GM12878 (cell line): Measurements from ENCODE around the gene PHF14. TPM values are rescaled to one million over a fixed set of nuclear protein-coding genes. Genes with fewer than 3 reads are reported as not detected.

ENCODE experiments used
- ATAC-seq: fragments of 200-7000 bp; cut with Tn5 transposase; 3 replicates; pipeline ENCODE4 v1.9.1; 2020; ENCODE audit warnings: mild to moderate bottlenecking, moderate library complexity
- BruUV-seq: library from RNA; stranded (reverse); fragments of 400-500 nt; replicated peaks from 2 replicates; lab custom pipeline; 2021; lab: Mats Ljungman, UMichigan
- CTCF ChIA-PET: fragments of 300-600 bp; sonication (Branson Sonifier 250); formaldehyde crosslinking; extraction: SDS; loops from one replicate; lab custom pipeline; 2021; ENCODE audit warnings: inconsistent platforms; lab: Yijun Ruan, JAX
- POLR2A ChIA-PET: fragments of 350-600 bp; formaldehyde crosslinking; extraction: SDS; loops from one replicate; lab custom pipeline; 2021; ENCODE audit warnings: inconsistent platforms; lab: Charles Lee
- RAD21 ChIA-PET: fragments of 300-600 bp; sonication (Branson Sonifier 250); formaldehyde crosslinking; loops from one replicate; lab custom pipeline; 2023; ENCODE audit warnings: antibody characterized with exemption; ENCODE audit not compliant: unreplicated experiment; lab: Charles Lee
- SMC1A ChIA-PET: fragments of 300-600 bp; sonication (Branson Sonifier 250); formaldehyde crosslinking; loops from one replicate; lab custom pipeline; 2023; ENCODE audit not compliant: unreplicated experiment, uncharacterized antibody; lab: Charles Lee
- DNase-seq: peaks from one replicate; pipeline ENCODE4 v3.0.0-alpha.2; 2011; ENCODE audit warnings: low read depth, low spot score
- FAIRE-seq: peaks from 3 replicates; lab custom pipeline; 2011; peaks lifted over from hg19 to GRCh38; lab: Jason Lieb, UNC
- H2AFZ ChIP-seq: 2 replicates; pipeline ENCODE4 v1.6.0; 2011; ENCODE audit warnings: low read depth, low read length, control low read depth; ENCODE audit not compliant: control insufficient read depth
- H3K27ac ChIP-seq: 2 replicates; pipeline ENCODE4 v1.5.1; 2011; ENCODE audit warnings: control low read depth; ENCODE audit not compliant: control insufficient read depth, insufficient read depth
- H3K27me3 ChIP-seq, 2 experiments: replicated peaks in 1 of 2; 2 replicates each; pipeline versions ENCODE4 v1.6.0 to v1.6.1; 2011; ENCODE audit warnings: low read length in 1 of 2; ENCODE audit not compliant: control insufficient read depth in 2 of 2, insufficient read depth in 2 of 2
- H3K36me3 ChIP-seq, 2 experiments: 2 replicates each; pipeline ENCODE4 v1.5.1; 2011; ENCODE audit warnings: low read length in 1 of 2; ENCODE audit not compliant: control insufficient read depth in 2 of 2, insufficient read depth in 2 of 2
- H3K4me1 ChIP-seq: 2 replicates; pipeline ENCODE4 v1.6.1; 2011; ENCODE audit warnings: mild to moderate bottlenecking, low read length, moderate library complexity, mixed read lengths; ENCODE audit not compliant: control insufficient read depth, insufficient read depth
- H3K4me2 ChIP-seq: 2 replicates; pipeline ENCODE4 v1.6.0; 2011; ENCODE audit warnings: control low read depth; ENCODE audit not compliant: control insufficient read depth, insufficient read depth
- H3K4me3 ChIP-seq: fragments of 200-600 bp; sonication (generic); 2 replicates; pipeline ENCODE4 v1.5.1; 2016
- H3K79me2 ChIP-seq: 2 replicates; pipeline ENCODE4 v1.6.0; 2011; ENCODE audit warnings: low read length; ENCODE audit not compliant: control insufficient read depth, insufficient read depth
- H3K9ac ChIP-seq: 2 replicates; pipeline ENCODE4 v1.8.0; 2011; ENCODE audit warnings: low read length, control low read depth, mixed read lengths; ENCODE audit not compliant: control insufficient read depth, insufficient read depth
- H3K9me3 ChIP-seq: replicated peaks from 3 replicates; pipeline ENCODE4 v1.5.1; 2011; ENCODE audit warnings: mild to moderate bottlenecking, low read length; ENCODE audit not compliant: control insufficient read depth, insufficient read depth
- H4K20me1 ChIP-seq: 2 replicates; pipeline ENCODE4 v1.6.0; 2011; ENCODE audit not compliant: control insufficient read depth, insufficient read depth
- CBX5 ChIP-seq: sonication (generic); IDR thresholded peaks from 2 replicates; pipeline ENCODE4 v1.6.1; 2016; ENCODE audit warnings: low read depth, moderate library complexity, mild to moderate bottlenecking, inconsistent platforms
- EED ChIP-seq: sonication (generic); IDR thresholded peaks from 2 replicates; pipeline ENCODE4 v1.6.1; 2016; ENCODE audit warnings: antibody characterized with exemption, low read depth
- EP300 ChIP-seq, 2 experiments: fragments of 150-350 bp in 1 of 2; IDR thresholded peaks; 2 replicates each; pipeline ENCODE4 v1.6.1; 2011 to 2012; ENCODE audit warnings: low read depth in 2 of 2, low read length in 2 of 2, borderline replicate concordance in 1 of 2, improper control_type of control experiment in 1 of 2, inconsistent platforms in 1 of 2; ENCODE audit not compliant: control insufficient read depth in 1 of 2
- GABPA ChIP-seq: IDR thresholded peaks from 2 replicates; pipeline ENCODE4 v1.6.1; 2014; ENCODE audit warnings: antibody characterized with exemption, low read depth, mild to moderate bottlenecking, inconsistent platforms
- MTA2 ChIP-seq: fragments of 450-650 bp; IDR thresholded peaks from 2 replicates; pipeline ENCODE4 v1.6.1; 2016; ENCODE audit warnings: low read depth, mild to moderate bottlenecking, moderate library complexity
- MXI1 ChIP-seq: fragments of 150-350 bp; IDR thresholded peaks from 2 replicates; pipeline ENCODE4 v1.6.1; 2011; ENCODE audit warnings: low read depth, mild to moderate bottlenecking, inconsistent platforms, low read length, improper control_type of control experiment
- POU2F2 ChIP-seq: IDR thresholded peaks from 3 replicates; pipeline ENCODE4 v1.6.1; 2011; ENCODE audit warnings: low read depth, mild to moderate bottlenecking, low read length, borderline replicate concordance
- RBBP5 ChIP-seq: fragments of 200-600 bp; sonication (generic); conservative IDR thresholded peaks from 2 replicates; pipeline ENCODE4 v1.6.1; 2016
- TCF12 ChIP-seq: IDR thresholded peaks from 2 replicates; pipeline ENCODE4 v1.6.1; 2011; ENCODE audit warnings: low read depth, mild to moderate bottlenecking, low read length
- ZBED1 ChIP-seq: IDR thresholded peaks from 2 replicates; pipeline ENCODE4 v1.6.1; 2016; ENCODE audit warnings: borderline replicate concordance
- ZSCAN29 ChIP-seq: fragments of 450-650 bp; IDR thresholded peaks from 2 replicates; pipeline ENCODE4 v1.6.1; 2017; ENCODE audit warnings: mild to moderate bottlenecking, moderate library complexity
- WGBS: methylation state at CpG from one replicate; pipeline ENCODE4 v1.1.6; 2016; ENCODE audit warnings: low lambda C conversion rate; ENCODE audit not compliant: insufficient replicate concordance, insufficient coverage; ENCODE audit errors: missing lambda C conversion rate; 5-methylcytosine and 5-hydroxymethylcytosine counted together
- in situ Hi-C: fragments of 300-500 bp; cut with MboI; formaldehyde crosslinking; loops from 9 replicates; pipeline ENCODE4 v1.14.3; 2018; ENCODE audit warnings: mixed read lengths
- intact Hi-C: fragments of 100-400 bp; cut with micrococcal nuclease; formaldehyde crosslinking; loops from one replicate; pipeline ENCODE4 v1.14.2; 2022; ENCODE audit not compliant: unreplicated experiment
- polyA plus RNA-seq, 11 experiments: library from polyadenylated mRNA; depleted of rRNA in 4 of 11; unstranded in 6 of 11; stranded (reverse) in 5 of 11; fragments of >200 nt; fragmentation: Nextera tagmentation in 4 of 11; fragmentation: Illumina TruSeq in 1 of 11; extraction: Ambion mirVana in 4 of 11; extraction: Trizol in 1 of 11; gene quantifications; 1 replicate in 1 of 11; 2 replicates in 10 of 11; pipeline versions ENCODE4 v1.2.1 to v1.2.3, GENCODE V29; 2011 to 2016; ENCODE audit warnings: inconsistent platforms in 2 of 11, missing spikeins in 2 of 11, low read depth in 1 of 11
- total RNA-seq, 4 experiments: library from RNA; depleted of rRNA in 3 of 4; stranded (reverse); fragments of >200 nt in 3 of 4; fragmentation: Illumina TruSeq in 1 of 4; extraction: Trizol in 1 of 4; gene quantifications; 2 replicates each; pipeline versions ENCODE4 v1.2.1 to v1.2.3, GENCODE V29; 2013 to 2021
- TF ChIP-seq, protein P1 (sequence below): fragments of 450-650 bp; formaldehyde crosslinking; IDR thresholded peaks from 2 replicates; pipeline ENCODE4 v1.4.0; 2020; ENCODE audit warnings: mild to moderate bottlenecking, moderate library complexity
- TF ChIP-seq, protein P2 (sequence below): fragments of 450-650 bp; IDR thresholded peaks from 2 replicates; pipeline ENCODE4 v1.6.1; 2016; ENCODE audit warnings: mild to moderate bottlenecking, moderate library complexity, borderline replicate concordance
- TF ChIP-seq, protein P3 (sequence below): IDR thresholded peaks from 2 replicates; pipeline ENCODE4 v1.6.1; 2011; ENCODE audit warnings: low read depth, mild to moderate bottlenecking, low read length, moderate library complexity, borderline replicate concordance; ENCODE audit errors: extremely low read depth

The PHF14 gene
- total and polyA plus RNA-seq, 10 of the 15 experiments (the other 5 are each of a cell fraction or from before 2014, with no cell fraction given) = 21.3 to 47.1 (median 29.9) TPM

DNA sequence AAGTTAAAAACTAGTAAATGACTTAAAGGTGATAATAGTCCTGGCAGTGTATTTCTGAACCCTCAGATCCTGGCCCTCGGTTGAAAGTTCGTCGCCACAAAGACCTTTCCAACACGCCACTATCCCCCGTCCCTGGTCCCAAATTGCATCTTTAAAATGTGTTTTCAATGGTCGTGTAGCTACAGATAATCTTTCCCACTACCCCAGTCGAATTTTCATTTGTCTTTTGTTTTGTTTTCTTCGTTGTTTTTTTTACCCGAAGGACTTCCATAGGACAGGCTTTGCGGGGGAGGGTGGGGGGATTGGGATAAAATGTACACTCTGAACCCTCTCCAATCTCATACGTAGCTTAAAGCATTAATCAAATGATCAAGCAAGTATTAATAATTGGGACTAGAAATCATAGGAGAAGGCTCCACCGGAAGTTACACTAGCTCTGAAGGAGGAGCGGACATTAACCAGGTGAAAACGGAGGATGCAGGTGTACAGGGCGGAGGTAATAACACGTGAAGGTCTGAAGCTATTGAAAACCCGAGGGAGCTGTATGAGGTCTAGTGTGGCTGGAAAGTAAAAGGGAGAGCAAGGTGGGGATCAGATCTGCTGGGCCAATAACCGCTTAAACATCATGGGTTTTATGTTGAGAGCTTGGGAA, 32.8 kb upstream of the PHF14 start:
- ChIA-PET CTCF (interaction anchor here (0.5 to 1.4 kb wide), 6 partner anchors 9 to 1044 kb away, joined by 3 to 4 read pairs (median 4); no protein-coding TSS in a partner anchor), POLR2A (interaction anchor here (0.6 to 2.8 kb wide), 9 partner anchors 12 to 1134 kb away, joined by 3 to 22 read pairs (median 4); partner anchors contain the start of gene PHF14), RAD21 (interaction anchor here (0.6 to 3.3 kb wide), 10 partner anchors 12 to 271 kb away, joined by 3 to 15 read pairs (median 4); partner anchors contain the start of gene PHF14), SMC1A (interaction anchor here (0.6 to 4.6 kb wide), 20 partner anchors 8 to 271 kb away, joined by 3 to 29 read pairs (median 3); partner anchors contain the start of gene PHF14)
- H2AFZ ChIP-seq = peak overlapping the region; percentile 93
- BruUV-seq = TSS peak; percentile 50
- in situ Hi-C loops (loop anchor here (25.0 kb wide), 1 partner anchor 396 kb away; no protein-coding TSS in a partner anchor), intact Hi-C loops (loop anchor here (1.0 to 5.0 kb wide), 3 partner anchors 32 to 391 kb away; partner anchors contain the start of gene PHF14)
- peak overlapping the region; percentile 95 for H3K4me2 ChIP-seq
- H3K4me3 ChIP-seq = peak overlapping the region; percentile 76
- H3K9me3 ChIP-seq = no peaks in the 10 kb centered on the region
- FAIRE-seq (no peak), DNase-seq (no peak), ATAC-seq (peak; percentile 21)
- peaks cover 3% of the 10 kb centered on the region; the same call in 1 of the 2 replicates for H3K4me1 ChIP-seq
- no peaks in the 10 kb centered on the region; a peak in 1 of 4 replicates for H3K36me3 ChIP-seq
- H3K27ac ChIP-seq = peak overlapping the region; percentile 98
- WGBS = under 1% methylated on average over 18 of the region's 18 CpGs
- H3K9ac ChIP-seq = peak overlapping the region; percentile 91
- H4K20me1 ChIP-seq = no peaks in the 10 kb centered on the region
- peaks cover 29% of the 10 kb centered on the region for H3K79me2 ChIP-seq
- no peaks in the 10 kb centered on the region for H3K27me3 ChIP-seq
- TF ChIP-seq TCF12 (no peak), POU2F2 (no peak), EP300 (IDR thresholded peaks at IDR 0.05; ENCODE audit: borderline replicate concordance in 1 of 2, control insufficient read depth in 1 of 2, low read depth in 2 of 2, low read length in 2 of 2) (peak in 1 of 2 experiments; percentile 61; a peak in 1 of 4 replicates), EED (peak; percentile 2; the same call in 1 of the 2 replicates), MXI1 (peak; percentile 14; the same call in 1 of the 2 replicates), GABPA (0 out of 2 replicates have a peak, but pooled peaks have one; percentile 11), ZSCAN29 (no peak), CBX5 (no peak), MTA2 (0 out of 2 replicates have a peak, but pooled peaks have one; percentile 49), ZBED1 (0 out of 2 replicates have a peak, but pooled peaks have one; percentile 40), RBBP5 (no peak)
- TF ChIP-seq, protein P1, sequence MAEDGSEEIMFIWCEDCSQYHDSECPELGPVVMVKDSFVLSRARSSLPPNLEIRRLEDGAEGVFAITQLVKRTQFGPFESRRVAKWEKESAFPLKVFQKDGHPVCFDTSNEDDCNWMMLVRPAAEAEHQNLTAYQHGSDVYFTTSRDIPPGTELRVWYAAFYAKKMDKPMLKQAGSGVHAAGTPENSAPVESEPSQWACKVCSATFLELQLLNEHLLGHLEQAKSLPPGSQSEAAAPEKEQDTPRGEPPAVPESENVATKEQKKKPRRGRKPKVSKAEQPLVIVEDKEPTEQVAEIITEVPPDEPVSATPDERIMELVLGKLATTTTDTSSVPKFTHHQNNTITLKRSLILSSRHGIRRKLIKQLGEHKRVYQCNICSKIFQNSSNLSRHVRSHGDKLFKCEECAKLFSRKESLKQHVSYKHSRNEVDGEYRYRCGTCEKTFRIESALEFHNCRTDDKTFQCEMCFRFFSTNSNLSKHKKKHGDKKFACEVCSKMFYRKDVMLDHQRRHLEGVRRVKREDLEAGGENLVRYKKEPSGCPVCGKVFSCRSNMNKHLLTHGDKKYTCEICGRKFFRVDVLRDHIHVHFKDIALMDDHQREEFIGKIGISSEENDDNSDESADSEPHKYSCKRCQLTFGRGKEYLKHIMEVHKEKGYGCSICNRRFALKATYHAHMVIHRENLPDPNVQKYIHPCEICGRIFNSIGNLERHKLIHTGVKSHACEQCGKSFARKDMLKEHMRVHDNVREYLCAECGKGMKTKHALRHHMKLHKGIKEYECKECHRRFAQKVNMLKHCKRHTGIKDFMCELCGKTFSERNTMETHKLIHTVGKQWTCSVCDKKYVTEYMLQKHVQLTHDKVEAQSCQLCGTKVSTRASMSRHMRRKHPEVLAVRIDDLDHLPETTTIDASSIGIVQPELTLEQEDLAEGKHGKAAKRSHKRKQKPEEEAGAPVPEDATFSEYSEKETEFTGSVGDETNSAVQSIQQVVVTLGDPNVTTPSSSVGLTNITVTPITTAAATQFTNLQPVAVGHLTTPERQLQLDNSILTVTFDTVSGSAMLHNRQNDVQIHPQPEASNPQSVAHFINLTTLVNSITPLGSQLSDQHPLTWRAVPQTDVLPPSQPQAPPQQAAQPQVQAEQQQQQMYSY (CRISPR knock-in tag) = no peak
- TF ChIP-seq, protein P2, sequence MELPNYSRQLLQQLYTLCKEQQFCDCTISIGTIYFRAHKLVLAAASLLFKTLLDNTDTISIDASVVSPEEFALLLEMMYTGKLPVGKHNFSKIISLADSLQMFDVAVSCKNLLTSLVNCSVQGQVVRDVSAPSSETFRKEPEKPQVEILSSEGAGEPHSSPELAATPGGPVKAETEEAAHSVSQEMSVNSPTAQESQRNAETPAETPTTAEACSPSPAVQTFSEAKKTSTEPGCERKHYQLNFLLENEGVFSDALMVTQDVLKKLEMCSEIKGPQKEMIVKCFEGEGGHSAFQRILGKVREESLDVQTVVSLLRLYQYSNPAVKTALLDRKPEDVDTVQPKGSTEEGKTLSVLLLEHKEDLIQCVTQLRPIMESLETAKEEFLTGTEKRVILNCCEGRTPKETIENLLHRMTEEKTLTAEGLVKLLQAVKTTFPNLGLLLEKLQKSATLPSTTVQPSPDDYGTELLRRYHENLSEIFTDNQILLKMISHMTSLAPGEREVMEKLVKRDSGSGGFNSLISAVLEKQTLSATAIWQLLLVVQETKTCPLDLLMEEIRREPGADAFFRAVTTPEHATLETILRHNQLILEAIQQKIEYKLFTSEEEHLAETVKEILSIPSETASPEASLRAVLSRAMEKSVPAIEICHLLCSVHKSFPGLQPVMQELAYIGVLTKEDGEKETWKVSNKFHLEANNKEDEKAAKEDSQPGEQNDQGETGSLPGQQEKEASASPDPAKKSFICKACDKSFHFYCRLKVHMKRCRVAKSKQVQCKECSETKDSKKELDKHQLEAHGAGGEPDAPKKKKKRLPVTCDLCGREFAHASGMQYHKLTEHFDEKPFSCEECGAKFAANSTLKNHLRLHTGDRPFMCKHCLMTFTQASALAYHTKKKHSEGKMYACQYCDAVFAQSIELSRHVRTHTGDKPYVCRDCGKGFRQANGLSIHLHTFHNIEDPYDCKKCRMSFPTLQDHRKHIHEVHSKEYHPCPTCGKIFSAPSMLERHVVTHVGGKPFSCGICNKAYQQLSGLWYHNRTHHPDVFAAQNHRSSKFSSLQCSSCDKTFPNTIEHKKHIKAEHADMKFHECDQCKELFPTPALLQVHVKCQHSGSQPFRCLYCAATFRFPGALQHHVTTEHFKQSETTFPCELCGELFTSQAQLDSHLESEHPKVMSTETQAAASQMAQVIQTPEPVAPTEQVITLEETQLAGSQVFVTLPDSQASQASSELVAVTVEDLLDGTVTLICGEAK = peak; percentile 30; the same call in 1 of the 2 replicates
- TF ChIP-seq, protein P3, sequence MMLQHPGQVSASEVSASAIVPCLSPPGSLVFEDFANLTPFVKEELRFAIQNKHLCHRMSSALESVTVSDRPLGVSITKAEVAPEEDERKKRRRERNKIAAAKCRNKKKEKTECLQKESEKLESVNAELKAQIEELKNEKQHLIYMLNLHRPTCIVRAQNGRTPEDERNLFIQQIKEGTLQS = 0 out of 2 replicates have a peak, but pooled peaks have one; percentile 2
